Dermis blood vessel endothelial cell (primary cell): ENCODE measurements around the gene NANS. TPM values are rescaled to one million over a fixed set of nuclear protein-coding genes. Genes with fewer than 3 reads are reported as not detected.

Experiments used
- total RNA-seq: library from RNA; depleted of rRNA; stranded (reverse); fragments of >200 nt; gene quantifications from 2 replicates; pipeline ENCODE4 v1.2.3, GENCODE V29; 2014

NANS gene
- total RNA-seq, 1 donor from 2014 or later, result 139 TPM

Other genes starting within 250 kb of the NANS start
- 0.09 and 0.17 TPM in 2 replicates for gene FOXE1, start 203.5 kb upstream of the NANS start, total RNA-seq
- gene TRMO, start 134.2 kb upstream of the NANS start, total RNA-seq, result 18.5 and 19.2 TPM in 2 replicates
- gene HEMGN, start 118.6 kb upstream of the NANS start, total RNA-seq, result not detected in 2 replicates
- gene ANP32B, start 73.4 kb upstream of the NANS start, total RNA-seq, result 6.0 and 12.9 TPM in 2 replicates
- gene TRIM14, start 62.5 kb downstream of the NANS start, total RNA-seq, result 1.5 and 4.8 TPM in 2 replicates
- 1.0 and 1.7 TPM in 2 replicates for gene CORO2A, start 135.9 kb downstream of the NANS start, total RNA-seq
- gene TBC1D2, start 198.9 kb downstream of the NANS start, total RNA-seq, result 4.0 and 4.8 TPM in 2 replicates